Activated naive CD8-positive, alpha-beta T cell treated with anti-CD3 and anti-CD28 coated beads for 36 hours (primary cell): ENCODE data around the gene SMYD1. TPM values are rescaled to one million over a fixed set of nuclear protein-coding genes. Genes with fewer than 3 reads are reported as not detected.
"Not testable (repeated sequence)": the region's sequence is repeated elsewhere in the genome, so short reads cannot be mapped to it uniquely, and the experiment has no call there.

Experiments
- DNase-seq: peaks from one replicate; pipeline ENCODE4 v3.0.0; 2021
- H3K27ac Mint-ChIP-seq: one replicate; pipeline ENCODE4 v1.8.0; 2022; ENCODE audit warnings: mild to moderate bottlenecking, moderate library complexity, mixed read lengths
- H3K27me3 Mint-ChIP-seq: one replicate; pipeline ENCODE4 v1.8.0; 2022; ENCODE audit warnings: mild to moderate bottlenecking, mixed read lengths
- H3K36me3 Mint-ChIP-seq: one replicate; pipeline ENCODE4 v1.8.0; 2021; ENCODE audit warnings: mild to moderate bottlenecking, mixed read lengths
- H3K4me1 Mint-ChIP-seq: one replicate; pipeline ENCODE4 v1.8.0; 2021; ENCODE audit warnings: mixed read lengths
- H3K4me3 Mint-ChIP-seq: one replicate; pipeline ENCODE4 v1.8.0; 2022; ENCODE audit warnings: mild to moderate bottlenecking, moderate library complexity, mixed read lengths
- H3K9me3 Mint-ChIP-seq: one replicate; pipeline ENCODE4 v1.8.0; 2022; ENCODE audit warnings: mixed read lengths
- total RNA-seq, 2 experiments: library from RNA; stranded (reverse); gene quantifications; one replicate each; pipeline ENCODE4 v1.2.3, GENCODE V29; 2021

SMYD1 gene
- total RNA-seq = not detected

DNA sequence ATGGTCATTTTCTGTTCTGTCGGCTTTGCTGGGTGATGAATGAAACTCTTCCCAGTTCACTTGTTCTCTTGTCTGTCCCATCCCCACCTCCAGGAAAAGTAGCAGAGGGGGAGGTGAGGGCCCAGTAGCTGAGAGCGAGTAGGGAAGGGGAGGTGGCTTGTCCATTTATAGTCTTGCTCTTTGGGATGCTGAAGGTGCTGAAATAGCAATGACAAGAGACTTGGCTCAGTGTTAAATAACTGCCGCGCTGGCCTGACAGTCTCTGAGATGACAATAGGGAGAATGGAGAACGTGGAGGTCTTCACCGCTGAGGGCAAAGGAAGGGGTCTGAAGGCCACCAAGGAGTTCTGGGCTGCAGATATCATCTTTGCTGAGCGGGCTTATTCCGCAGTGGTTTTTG lies at the start of gene SMYD1:
Gene SMYD1 (plus strand): TSS at position 228 of the 400 bp plus-strand sequence. CDS start 40 bp downstream, at position 268.
- Mint-ChIP-seq H3K27me3 (peaks cover 3% of the 10 kb centered on the region), H3K4me3 (no peak within 1 kb of the TSS), H3K27ac (no peak within 1 kb of the TSS), H3K36me3 (no peaks in the 10 kb centered on the region), H3K4me1 (no peaks in the 10 kb centered on the region), H3K9me3 (no peaks in the 10 kb centered on the region)
- no peak for DNase-seq

DNA sequence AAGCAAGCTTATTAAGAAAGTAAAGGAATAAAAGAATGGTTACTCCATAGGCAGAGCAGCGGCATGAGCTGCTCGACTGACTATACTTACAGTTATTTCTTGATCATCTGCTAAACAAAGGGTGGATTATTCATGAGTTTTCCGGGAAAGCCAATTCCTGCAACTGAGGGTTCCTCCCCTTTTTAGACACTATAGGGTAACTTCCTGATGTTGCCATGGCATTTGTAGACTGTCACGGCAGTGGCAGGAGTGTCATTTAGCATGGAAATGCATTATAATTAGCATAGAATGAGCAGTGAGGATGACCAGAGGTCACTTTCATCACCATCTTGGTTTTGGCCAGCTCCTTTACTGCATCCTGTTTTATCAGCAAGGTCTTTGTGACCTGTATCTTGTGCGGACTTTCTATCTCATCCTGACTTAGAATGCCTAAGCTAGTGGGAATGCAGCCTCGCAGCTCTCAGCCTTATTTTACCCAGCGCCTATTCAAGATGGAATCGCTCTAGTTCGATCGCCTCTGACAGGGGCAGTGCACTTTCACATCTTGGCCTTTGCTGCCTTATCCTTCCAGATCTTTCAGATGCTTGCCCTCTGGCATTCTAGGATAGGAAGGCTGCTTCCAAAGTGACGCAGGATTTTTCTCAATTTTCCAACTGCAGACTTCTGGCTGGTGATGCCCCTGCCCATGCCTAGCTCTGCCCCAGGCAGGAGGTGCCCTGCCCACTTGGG lies 49.4 kb upstream of the SMYD1 start:
- H3K4me1 Mint-ChIP-seq = peaks cover 16% of the 10 kb centered on the region
- not testable (repeated sequence) for DNase-seq, H3K27ac Mint-ChIP-seq, H3K4me3 Mint-ChIP-seq, H3K27me3 Mint-ChIP-seq, H3K36me3 Mint-ChIP-seq, H3K9me3 Mint-ChIP-seq

DNA sequence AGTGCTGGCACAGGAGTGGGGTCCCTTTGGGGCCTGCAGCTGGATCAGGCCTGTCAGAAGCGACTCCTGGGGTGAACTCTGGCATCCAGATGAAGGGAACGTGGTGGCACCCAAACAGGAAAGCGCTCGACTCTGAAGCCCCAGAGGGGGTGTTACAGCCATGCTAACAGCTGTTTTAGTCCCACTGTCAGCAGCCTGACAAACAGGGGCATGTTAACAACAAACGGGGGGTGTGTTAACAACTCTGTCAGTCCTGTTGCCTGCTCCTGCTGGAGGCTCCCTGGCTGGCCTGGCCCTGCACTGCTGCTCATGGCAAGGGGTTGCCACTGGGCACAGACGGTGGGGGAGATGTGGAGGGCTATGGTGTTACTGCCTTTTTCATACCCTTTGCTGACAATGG lies 48.7 kb upstream of the SMYD1 start:
- Mint-ChIP-seq H3K4me1 (peaks cover 16% of the 10 kb centered on the region), H3K4me3 (no peak overlapping the region), H3K36me3 (peaks cover 1% of the 10 kb centered on the region), H3K27ac (no peak overlapping the region), H3K27me3 (no peaks in the 10 kb centered on the region), H3K9me3 (peaks cover 4% of the 10 kb centered on the region)
- DNase-seq = no peak

DNA sequence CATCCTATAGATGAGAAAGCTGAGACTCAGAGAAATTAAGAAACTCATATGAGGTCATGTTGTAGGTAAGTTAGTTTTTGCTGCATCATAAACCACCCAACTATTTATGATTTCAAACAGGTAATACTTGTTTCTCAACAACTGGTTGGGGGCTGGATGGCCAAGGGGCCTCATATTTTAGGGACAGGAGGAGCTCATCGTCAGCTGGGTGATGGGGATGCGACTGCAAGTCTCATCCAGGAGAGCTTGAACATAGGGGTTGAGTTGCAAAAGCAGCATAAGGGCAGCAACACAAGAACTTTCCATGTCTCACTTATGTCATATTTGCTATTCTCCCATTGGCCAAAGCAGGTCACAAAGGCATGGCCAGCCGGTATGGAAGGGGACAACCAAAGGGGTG lies 47.6 kb upstream of the SMYD1 start:
- DNase-seq = no peak
- Mint-ChIP-seq H3K4me1 (peaks cover 16% of the 10 kb centered on the region), H3K27ac (no peak overlapping the region), H3K4me3 (no peak overlapping the region), H3K27me3 (no peaks in the 10 kb centered on the region), H3K9me3 (peaks cover 4% of the 10 kb centered on the region), H3K36me3 (peaks cover 1% of the 10 kb centered on the region)

DNA sequence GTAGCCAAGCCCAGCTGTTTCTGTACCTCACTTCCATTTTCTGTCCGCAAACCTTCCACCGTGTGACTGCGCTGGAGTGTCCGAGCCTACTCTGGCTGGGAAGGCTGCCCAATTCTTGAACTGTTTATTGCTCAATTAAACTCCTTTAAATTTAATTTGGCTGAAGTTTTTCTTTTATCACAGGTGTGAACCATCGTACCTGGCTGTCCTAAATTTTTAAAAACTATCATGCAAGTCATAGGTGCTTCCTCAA lies 45.0 kb upstream of the SMYD1 start:
- Mint-ChIP-seq H3K9me3 (peaks cover 4% of the 10 kb centered on the region), H3K4me3 (no peak overlapping the region), H3K4me1 (peaks cover 7% of the 10 kb centered on the region), H3K36me3 (peaks cover 9% of the 10 kb centered on the region), H3K27me3 (no peaks in the 10 kb centered on the region), H3K27ac (no peak overlapping the region)
- no peak for DNase-seq

DNA sequence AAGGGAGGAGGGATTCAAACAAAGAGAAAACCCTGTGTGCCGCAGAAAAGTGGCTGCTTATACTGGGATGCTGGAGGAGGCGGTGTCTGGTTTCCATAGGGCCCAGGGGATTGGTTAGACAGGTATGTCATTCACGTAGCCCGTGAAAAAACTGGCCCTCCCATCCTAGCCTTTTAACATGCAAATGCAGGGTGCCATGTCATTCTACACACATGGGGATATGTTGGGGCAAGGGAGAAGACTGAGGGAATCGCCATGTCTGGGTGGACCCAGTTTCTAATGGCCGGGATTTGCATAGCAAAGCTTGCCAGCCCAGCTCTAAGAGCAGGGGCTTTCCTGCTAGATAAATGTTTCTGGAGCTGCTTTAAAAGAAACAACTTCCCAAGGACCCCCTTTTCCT lies 43.1 kb upstream of the SMYD1 start:
- Mint-ChIP-seq H3K27me3 (no peaks in the 10 kb centered on the region), H3K27ac (no peak overlapping the region), H3K4me1 (peaks cover 18% of the 10 kb centered on the region), H3K9me3 (no peaks in the 10 kb centered on the region), H3K36me3 (peaks cover 27% of the 10 kb centered on the region), H3K4me3 (no peak overlapping the region)
- no peak for DNase-seq

DNA sequence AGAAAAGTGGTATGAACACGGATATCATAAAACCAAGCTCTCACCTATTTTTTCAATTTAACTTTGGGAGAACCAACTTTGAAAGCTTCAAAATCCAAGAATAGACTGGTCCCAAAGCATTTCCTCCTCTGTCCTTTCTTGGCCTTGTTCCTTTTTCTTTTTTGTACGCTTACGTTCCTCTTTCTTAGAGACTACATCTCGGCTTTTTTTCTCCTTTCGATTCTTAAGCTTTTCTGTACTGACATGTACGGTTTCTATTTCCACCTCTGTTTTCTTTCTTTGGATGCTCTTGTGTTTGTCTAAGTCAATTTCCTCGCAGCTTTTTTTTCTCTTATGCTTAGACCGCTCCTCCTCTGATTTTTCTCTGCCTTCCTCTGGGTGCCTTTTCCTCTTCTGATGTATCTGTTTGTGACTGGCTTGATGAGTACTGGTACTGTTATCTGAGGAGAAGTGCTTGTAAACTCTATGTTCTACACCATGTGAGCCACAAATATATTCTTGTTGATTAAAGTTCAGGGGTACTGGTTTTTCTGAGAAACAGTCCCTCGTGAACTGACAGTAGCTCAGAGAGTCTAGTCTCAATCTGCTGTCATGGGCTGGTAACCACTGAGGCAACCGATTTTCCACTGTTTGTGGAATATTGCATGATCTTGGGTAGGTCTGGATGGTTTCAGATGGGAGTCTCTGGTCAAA lies 39.8 kb upstream of the SMYD1 start:
- DNase-seq = no peak
- Mint-ChIP-seq H3K9me3 (no peaks in the 10 kb centered on the region), H3K4me3 (peak overlapping the region; percentile 57), H3K27ac (peak overlapping the region; percentile 85), H3K36me3 (peaks cover 31% of the 10 kb centered on the region), H3K4me1 (peaks cover 23% of the 10 kb centered on the region), H3K27me3 (no peaks in the 10 kb centered on the region)

DNA sequence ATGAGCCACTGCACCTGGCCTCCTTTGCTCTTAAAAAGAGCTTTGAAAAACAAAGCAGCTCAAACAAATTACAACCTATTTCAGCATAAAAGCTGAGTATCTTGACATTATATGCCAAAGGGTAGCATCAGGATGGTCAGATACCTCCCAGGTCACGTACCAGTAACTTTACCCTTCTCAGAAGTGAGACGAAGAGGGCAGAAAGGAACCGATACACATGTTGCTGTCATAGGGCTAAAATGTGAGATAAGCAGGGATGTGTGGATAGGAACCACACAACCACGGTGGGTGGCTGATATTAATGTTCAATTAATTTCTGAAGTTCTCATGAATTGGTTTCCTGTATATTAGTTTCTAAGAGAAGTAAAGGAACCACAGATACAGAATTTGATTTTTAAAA lies 38.7 kb upstream of the SMYD1 start:
- Mint-ChIP-seq H3K4me3 (no peak overlapping the region), H3K27ac (peak overlapping the region; percentile 42), H3K27me3 (no peaks in the 10 kb centered on the region), H3K4me1 (peaks cover 25% of the 10 kb centered on the region), H3K36me3 (peaks cover 29% of the 10 kb centered on the region), H3K9me3 (no peaks in the 10 kb centered on the region)
- no peak for DNase-seq

DNA sequence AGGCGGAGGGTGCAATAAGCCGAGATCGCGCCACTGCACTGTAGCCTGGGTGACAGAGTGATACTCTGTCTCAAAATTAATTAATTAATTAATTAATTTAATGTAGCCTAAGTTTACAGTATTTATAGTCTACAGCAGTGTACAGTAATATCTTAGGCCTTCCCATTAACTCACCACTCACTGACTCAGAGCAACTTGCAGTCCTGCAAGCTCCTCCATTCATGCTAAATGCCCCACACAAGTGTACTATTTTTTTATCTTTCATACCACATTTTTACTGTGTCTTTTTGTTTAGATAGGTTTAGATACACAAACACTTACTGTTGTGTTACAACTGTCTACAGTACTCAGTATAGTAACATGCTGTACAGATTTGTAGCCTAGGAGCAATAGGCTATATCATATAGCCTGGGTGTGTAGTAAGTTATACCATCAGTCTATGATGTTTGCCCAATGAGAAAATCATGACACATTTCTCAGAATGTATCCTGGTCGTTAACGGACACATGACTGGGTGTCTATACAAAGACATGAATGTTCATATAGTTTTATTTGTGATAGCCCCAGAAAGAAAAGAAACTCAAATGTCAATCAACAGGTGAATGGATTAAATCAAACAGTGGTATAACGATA lies 35.4 kb upstream of the SMYD1 start:
- Mint-ChIP-seq H3K4me1 (peaks cover 31% of the 10 kb centered on the region), H3K27ac (no peak overlapping the region), H3K36me3 (peaks cover 45% of the 10 kb centered on the region), H3K4me3 (no peak overlapping the region), H3K27me3 (no peaks in the 10 kb centered on the region), H3K9me3 (peaks cover 7% of the 10 kb centered on the region)
- no peak for DNase-seq

DNA sequence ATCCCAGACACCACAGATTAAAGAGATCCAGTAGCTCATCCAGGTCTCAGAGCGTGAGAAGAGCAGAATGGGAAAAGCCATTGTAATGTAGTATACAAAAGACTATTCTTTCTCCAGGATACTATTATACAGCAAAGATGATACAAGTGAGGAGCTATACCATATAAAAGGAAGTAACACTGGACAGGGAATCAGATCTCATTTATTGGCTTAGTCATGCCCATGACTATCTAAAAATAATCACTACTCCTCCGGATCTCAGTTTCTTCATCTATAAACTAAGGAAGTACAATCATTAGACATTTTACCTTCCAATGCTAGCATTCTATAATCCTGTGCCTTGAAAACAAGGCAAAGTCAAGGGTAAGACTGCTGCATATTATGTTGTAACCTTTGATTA lies 31.4 kb upstream of the SMYD1 start:
- Mint-ChIP-seq H3K4me1 (peaks cover 30% of the 10 kb centered on the region), H3K4me3 (no peak overlapping the region), H3K36me3 (peaks cover 45% of the 10 kb centered on the region), H3K27ac (no peak overlapping the region), H3K27me3 (no peaks in the 10 kb centered on the region), H3K9me3 (peaks cover 9% of the 10 kb centered on the region)
- no peak for DNase-seq

DNA sequence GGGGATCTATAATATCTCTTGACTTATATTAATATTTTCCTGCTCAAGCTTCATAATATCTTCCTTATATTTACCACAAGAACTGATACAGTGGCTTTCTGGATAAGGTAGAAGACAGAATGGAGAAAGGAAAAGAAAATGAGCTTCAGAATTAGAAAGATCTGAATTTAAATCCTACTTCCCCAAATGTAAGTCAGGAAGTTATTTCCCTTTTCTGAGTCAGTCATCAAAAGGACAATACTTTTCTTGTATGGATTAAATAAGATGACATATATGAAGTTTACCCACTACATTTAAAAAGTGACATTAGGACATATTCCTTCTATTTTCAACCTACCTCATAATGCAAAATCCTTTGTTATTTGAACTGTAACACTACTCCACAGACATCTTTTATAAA lies 31.0 kb upstream of the SMYD1 start:
- Mint-ChIP-seq H3K9me3 (peaks cover 9% of the 10 kb centered on the region), H3K36me3 (peaks cover 45% of the 10 kb centered on the region), H3K27ac (no peak overlapping the region), H3K4me3 (no peak overlapping the region), H3K4me1 (peaks cover 32% of the 10 kb centered on the region), H3K27me3 (no peaks in the 10 kb centered on the region)
- no peak for DNase-seq

DNA sequence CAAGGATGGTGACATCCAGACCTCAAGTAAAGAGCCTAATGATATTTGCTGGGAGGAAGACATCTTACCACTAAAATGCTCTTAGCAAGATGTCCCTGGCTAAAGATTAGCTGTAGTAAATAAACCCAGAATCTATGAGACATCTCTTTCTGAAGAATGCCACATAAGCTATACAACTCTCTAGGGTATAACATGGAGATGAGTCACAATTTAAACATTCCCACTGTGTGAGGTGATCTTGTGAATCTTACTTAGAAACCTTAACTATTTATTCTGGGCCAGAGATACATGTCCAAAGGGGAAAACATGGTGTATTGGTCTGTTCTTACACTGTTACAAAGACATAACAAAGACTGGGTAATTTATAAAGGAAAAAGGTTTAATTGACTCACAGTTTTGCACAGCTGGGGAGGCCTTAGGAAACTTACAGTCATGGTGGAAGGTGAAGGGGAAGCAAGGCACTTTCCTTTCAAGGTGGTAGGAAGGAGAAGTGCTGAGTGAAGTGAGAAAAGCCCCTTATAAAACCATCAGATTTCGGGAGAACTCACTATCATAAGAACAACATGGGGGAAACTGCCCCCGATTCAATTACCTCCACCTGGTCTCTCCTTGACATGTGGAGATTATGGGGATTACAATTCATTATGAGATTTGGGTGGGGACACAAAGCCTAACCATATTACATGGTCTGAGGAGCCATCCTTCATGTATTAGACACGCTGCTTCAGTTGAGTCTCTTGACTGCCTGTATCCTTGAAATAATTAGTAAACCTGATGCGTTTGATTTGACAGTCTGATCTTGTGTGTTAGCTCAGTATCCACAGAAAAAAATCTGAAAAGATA lies 29.1 kb upstream of the SMYD1 start:
- Mint-ChIP-seq H3K9me3 (peaks cover 9% of the 10 kb centered on the region), H3K4me1 (peaks cover 41% of the 10 kb centered on the region), H3K36me3 (peaks cover 51% of the 10 kb centered on the region), H3K4me3 (no peak overlapping the region), H3K27ac (peak overlapping the region; percentile 11), H3K27me3 (no peaks in the 10 kb centered on the region)
- DNase-seq = no peak

DNA sequence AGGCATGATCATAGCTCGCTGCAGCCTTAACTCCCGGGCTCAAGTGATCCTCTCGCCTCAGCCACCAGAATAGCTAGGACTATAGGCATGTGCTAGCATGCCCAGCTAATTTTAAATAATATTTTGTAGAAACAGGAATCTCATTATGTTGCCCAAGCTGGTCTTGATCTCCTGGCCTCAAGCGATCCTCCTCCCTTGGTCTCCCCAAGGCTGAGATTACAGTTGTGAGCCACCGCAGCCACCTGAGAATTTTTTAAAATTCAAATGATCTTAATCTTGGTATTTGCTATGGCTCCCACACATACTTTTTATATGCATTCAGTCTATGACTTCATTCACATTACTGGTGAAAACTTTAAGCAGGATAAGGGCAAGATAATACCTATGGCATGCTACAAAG lies 25.1 kb upstream of the SMYD1 start:
- DNase-seq = no peak
- no peak overlapping the region for H3K4me3 Mint-ChIP-seq
- H3K27me3 Mint-ChIP-seq = no peaks in the 10 kb centered on the region
- no peak overlapping the region for H3K27ac Mint-ChIP-seq
- H3K9me3 Mint-ChIP-seq = peaks cover 6% of the 10 kb centered on the region
- H3K4me1 Mint-ChIP-seq = peaks cover 54% of the 10 kb centered on the region
- H3K36me3 Mint-ChIP-seq = peaks cover 42% of the 10 kb centered on the region

DNA sequence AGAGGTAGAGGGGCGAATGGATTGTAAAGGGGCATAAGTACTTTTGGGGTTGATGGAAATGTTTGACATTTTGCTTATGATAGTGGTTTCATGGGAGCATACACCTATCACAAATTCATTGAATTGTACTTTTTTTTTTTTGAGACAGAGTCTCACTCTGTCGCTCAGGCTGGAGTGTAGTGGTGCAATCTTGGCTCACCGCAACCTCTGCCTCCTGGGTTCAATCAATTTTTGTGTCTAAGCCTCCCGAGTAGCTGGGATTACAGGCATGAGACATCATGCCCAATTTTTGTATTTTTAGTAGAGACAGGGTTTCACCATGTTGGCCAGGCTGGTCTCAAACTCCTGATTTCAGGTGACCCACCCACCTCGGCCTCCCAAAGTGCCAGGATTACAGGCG lies 22.1 kb upstream of the SMYD1 start:
- Mint-ChIP-seq H3K36me3 (peaks cover 46% of the 10 kb centered on the region), H3K4me1 (peaks cover 54% of the 10 kb centered on the region)
- not testable (repeated sequence) for H3K27ac Mint-ChIP-seq, DNase-seq, H3K27me3 Mint-ChIP-seq, H3K9me3 Mint-ChIP-seq, H3K4me3 Mint-ChIP-seq

DNA sequence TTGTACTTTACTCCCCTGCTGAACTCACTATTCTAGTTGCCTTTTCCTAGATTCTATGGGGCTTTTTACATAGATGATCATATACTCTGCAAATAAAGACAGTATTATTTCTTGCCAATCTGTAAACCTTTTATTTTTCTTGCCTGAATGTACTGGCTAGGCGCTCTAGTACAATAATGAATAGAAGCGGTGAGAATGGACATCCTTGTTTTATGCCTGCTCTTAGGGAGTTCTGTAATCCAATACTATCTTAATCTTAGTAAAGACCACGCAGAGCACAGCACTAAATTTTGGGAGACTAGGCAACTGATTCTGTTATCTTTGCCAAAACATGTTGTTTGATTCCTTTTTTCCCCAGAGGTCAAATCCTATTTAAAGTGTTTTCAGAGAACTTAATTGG lies 19.1 kb upstream of the SMYD1 start:
- Mint-ChIP-seq H3K4me3 (no peak overlapping the region), H3K4me1 (peaks cover 60% of the 10 kb centered on the region), H3K9me3 (peaks cover 12% of the 10 kb centered on the region), H3K27ac (no peak overlapping the region), H3K27me3 (no peaks in the 10 kb centered on the region), H3K36me3 (peaks cover 58% of the 10 kb centered on the region)
- no peak for DNase-seq
